H7 (cell line): ENCODE data around the gene MEX3D. TPM values are rescaled to one million over a fixed set of nuclear protein-coding genes. Genes with fewer than 3 reads are reported as not detected.
"Not testable (repeated sequence)": the region's sequence is repeated elsewhere in the genome, so short reads cannot be mapped to it uniquely, and the experiment has no call there.

Experiments
- DNase-seq: peaks from one replicate; pipeline ENCODE4 v3.0.0; 2012
- H3K27me3 ChIP-seq: 2 replicates; pipeline ENCODE4 v1.6.0; 2011; ENCODE audit warnings: mild to moderate bottlenecking, low read length; ENCODE audit not compliant: control insufficient read depth, insufficient read depth
- H3K36me3 ChIP-seq: replicated peaks from 2 replicates; pipeline ENCODE4 v1.5.1; 2011; ENCODE audit warnings: low read length; ENCODE audit not compliant: control insufficient read depth, insufficient read depth
- H3K4me3 ChIP-seq: 2 replicates; pipeline ENCODE4 v1.5.1; 2011; ENCODE audit warnings: low read depth, mild to moderate bottlenecking, control low read depth, low read length, moderate library complexity; ENCODE audit not compliant: insufficient read depth
- total RNA-seq: library from RNA; depleted of rRNA; stranded (reverse); fragments of >200 nt; shearing (Covaris generic); gene quantifications from 2 replicates; pipeline ENCODE4 v1.2.3, GENCODE V29; 2014

MEX3D gene
- total RNA-seq, 1 experiment from 2014 or later, result 117 TPM

- Histone ChIP-seq H3K4me3 (no peak overlapping the region), H3K36me3 (no peaks in the 10 kb centered on the region; the same call in 1 of the 2 replicates), H3K27me3 (no peaks in the 10 kb centered on the region)
- DNase-seq, result no peak
Measured at GRCh38 chr19:1551068-1552040, 16.8 kb downstream of the MEX3D start.

- DNase-seq, result no peak
- no peaks in the 10 kb centered on the region; the same call in 1 of the 2 replicates for H3K36me3 ChIP-seq
- H3K4me3 ChIP-seq, result no peak overlapping the region
- peaks cover 3% of the 10 kb centered on the region for H3K27me3 ChIP-seq
Measured at GRCh38 chr19:1549332-1549945, 18.7 kb downstream of the MEX3D start.

GRCh38 chr19:1540365-1540925, 27.7 kb downstream of the MEX3D start:
- no peaks in the 10 kb centered on the region for H3K36me3 ChIP-seq
- peak; percentile 66 for DNase-seq
- H3K4me3 ChIP-seq, result peak overlapping the region; percentile 21
- peaks cover 2% of the 10 kb centered on the region; the same call in 1 of the 2 replicates for H3K27me3 ChIP-seq

- not testable (repeated sequence) for H3K4me3 ChIP-seq, H3K27me3 ChIP-seq, DNase-seq, H3K36me3 ChIP-seq
Measured at GRCh38 chr19:1539749-1540148, 28.4 kb downstream of the MEX3D start.

- Histone ChIP-seq H3K4me3 (no peak overlapping the region), H3K27me3 (peaks cover 2% of the 10 kb centered on the region; the same call in 1 of the 2 replicates), H3K36me3 (no peaks in the 10 kb centered on the region)
- no peak for DNase-seq
Measured at GRCh38 chr19:1538978-1539377, 29.1 kb downstream of the MEX3D start.

GRCh38 chr19:1535699-1536098, 32.4 kb downstream of the MEX3D start:
- not testable (repeated sequence) for H3K4me3 ChIP-seq, DNase-seq, H3K27me3 ChIP-seq, H3K36me3 ChIP-seq

GRCh38 chr19:1534972-1535371, 33.2 kb downstream of the MEX3D start:
- Histone ChIP-seq H3K36me3 (no peaks in the 10 kb centered on the region), H3K4me3 (no peak overlapping the region), H3K27me3 (no peaks in the 10 kb centered on the region)
- DNase-seq, result no peak

GRCh38 chr19:1533510-1534150, 34.5 kb downstream of the MEX3D start:
- peak; percentile 62 for DNase-seq
- Histone ChIP-seq H3K36me3 (no peaks in the 10 kb centered on the region), H3K27me3 (no peaks in the 10 kb centered on the region), H3K4me3 (no peak overlapping the region)

GRCh38 chr19:1532003-1532402, 36.1 kb downstream of the MEX3D start:
- no peak for DNase-seq
- Histone ChIP-seq H3K36me3 (no peaks in the 10 kb centered on the region), H3K4me3 (no peak overlapping the region), H3K27me3 (no peaks in the 10 kb centered on the region)

GRCh38 chr19:1531587-1531986, 36.5 kb downstream of the MEX3D start:
- no peak for DNase-seq
- Histone ChIP-seq H3K36me3 (no peaks in the 10 kb centered on the region), H3K27me3 (no peaks in the 10 kb centered on the region), H3K4me3 (no peak overlapping the region)

GRCh38 chr19:1530856-1531255, 37.3 kb downstream of the MEX3D start:
- not testable (repeated sequence) for H3K27me3 ChIP-seq, H3K4me3 ChIP-seq, H3K36me3 ChIP-seq, DNase-seq

GRCh38 chr19:1529430-1529816, 38.7 kb downstream of the MEX3D start:
- Histone ChIP-seq H3K4me3 (no peak overlapping the region), H3K27me3 (peaks cover 10% of the 10 kb centered on the region), H3K36me3 (no peaks in the 10 kb centered on the region)
- no peak for DNase-seq

- no peak overlapping the region for H3K4me3 ChIP-seq
- peaks cover 15% of the 10 kb centered on the region for H3K27me3 ChIP-seq
- no peak for DNase-seq
Measured at GRCh38 chr19:1528596-1529429, 39.3 kb downstream of the MEX3D start.

More at GRCh38 chr19:1528596-1529429, 39.3 kb downstream of the MEX3D start:
- H3K36me3 ChIP-seq, result no peaks in the 10 kb centered on the region
